ENCODE results near the gene ROR2.

Gene ROR2

DNA sequence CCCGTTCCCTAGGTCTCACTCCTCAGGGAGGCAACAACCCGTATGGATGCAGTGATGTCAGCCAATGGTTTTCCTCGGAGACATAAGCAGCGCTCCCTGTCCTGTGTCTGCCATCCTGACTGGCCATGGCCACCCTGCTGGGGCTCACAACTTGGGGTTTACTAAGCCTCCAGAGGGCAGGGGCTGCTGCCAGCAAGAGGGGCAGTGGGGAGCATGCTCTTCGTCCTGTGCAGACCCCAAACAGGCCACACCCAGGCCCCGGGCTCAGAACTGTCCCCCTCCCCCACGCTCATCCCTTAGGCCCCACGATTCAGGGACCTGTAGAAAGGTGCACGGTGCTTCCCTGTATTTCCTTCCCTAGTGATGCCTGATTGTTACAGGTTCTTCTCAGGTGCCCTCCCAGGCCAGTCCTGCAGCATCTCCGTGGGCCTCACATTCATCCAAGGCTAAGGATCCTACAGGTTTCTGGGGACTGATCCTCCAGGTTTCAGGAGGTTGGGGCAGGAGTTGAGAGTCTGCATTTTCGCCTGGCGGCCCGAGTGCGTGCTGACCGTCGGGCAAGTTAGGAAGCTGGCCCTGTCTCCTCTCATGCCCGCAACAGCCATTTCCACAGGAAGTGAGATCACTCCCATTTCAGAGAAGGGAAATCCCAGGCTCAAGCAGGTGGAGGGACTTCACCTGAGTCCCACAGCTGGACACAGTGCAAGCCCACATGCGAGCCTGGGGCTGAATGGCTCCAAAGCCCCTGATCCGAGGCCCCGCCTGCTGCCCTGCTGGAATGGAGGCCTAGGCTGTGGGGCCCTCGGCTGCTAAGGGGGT, 217.6 kb downstream of the ROR2 start:
- DNase-seq: no peak

DNA sequence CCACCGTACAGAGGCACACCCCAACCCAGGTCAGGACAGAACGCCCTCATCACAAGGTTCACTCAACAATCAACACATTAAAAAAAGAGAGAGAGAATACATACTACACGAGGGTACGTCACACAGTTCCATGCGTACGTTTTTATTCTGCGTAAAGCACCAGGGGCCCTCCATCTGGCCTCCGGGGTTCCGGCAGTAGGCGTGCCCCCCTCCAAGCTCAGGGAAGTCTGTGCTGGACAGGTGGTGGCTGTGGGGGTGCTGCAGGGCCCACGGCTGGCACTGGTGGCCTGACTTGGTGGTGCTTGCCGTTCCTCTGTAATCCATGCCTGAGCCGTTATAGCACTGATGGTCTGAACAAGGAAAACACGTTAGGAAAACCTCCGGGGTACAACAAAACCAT, 219.2 kb downstream of the ROR2 start:
- no peak for DNase-seq

GRCh38 chr9:91729558-91729842, 220.5 kb downstream of the ROR2 start:
- no peak for DNase-seq

DNA sequence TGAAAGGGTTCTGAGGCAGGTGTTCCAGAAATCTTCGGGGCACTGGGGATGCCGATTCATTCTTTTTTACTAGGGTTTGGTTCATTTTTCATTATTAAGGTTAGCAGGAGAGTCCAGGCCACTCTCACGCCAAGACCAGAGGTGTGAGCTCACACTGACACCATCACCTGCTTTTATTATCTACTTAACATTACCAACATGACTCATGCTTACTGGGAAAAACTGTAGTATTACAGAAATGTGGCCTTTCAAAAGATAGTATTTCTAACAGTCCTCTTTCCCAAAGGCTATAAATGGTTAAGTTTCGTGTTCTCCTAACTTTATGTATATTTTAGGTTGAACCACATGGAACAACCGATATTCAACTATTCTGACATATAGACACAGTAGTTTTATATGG, 222.1 kb downstream of the ROR2 start:
- DNase-seq: no peak

- DNase-seq: peak in 1 of 2 donors; percentile 18
These were observed 222.6 kb downstream of the ROR2 start for GRCh38 chr9:91727316-91727861.

- no peak for DNase-seq
These were observed 223.5 kb downstream of the ROR2 start for GRCh38 chr9:91726406-91727100.

GRCh38 chr9:91725651-91726050, 224.4 kb downstream of the ROR2 start:
- DNase-seq: no peak

DNA sequence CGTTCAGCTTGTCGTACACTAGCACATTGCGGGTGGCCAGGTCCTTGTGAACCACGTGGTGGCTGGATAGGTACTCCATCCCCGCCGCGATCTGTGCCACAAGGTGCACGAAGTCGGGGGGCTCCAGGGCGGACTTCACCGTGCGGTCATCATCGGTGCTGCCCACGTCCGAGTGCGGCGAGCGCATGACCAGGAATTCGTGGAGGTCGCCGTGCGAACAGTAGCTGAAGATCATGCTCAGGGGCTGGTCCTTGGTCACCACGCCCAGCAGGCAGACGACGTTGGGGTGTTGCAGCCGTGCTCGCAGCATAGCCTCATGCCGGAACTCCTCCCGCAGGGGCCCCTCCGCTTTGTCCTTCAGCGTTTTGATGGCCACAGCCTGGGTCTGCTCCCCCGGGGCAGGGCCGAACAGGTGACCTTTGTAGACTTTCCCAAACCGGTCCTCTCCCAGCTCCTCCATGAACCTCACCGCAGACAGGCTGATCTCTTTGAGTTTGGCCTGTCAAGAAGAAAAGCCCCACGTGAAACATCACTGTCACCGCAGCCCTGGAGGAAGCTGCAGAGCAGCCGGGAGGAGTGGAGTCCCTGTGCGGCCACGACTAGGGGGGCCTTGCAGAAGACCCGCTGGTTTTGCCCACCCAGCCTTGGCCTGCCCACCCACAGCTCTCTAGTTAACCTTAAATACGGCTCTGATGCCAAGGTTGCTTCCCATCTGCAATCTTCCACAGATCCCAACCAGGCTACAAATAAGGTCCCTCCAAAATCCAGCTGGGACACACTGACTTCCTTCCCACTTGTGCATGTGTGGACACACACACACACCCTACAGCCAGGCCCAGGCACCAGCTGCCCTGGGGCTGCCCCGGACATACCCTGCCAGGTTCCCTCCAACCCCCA, 225.2 kb downstream of the ROR2 start:
- no peak for DNase-seq

- DNase-seq: no peak
These were observed 226.0 kb downstream of the ROR2 start for GRCh38 chr9:91724068-91724440.

GRCh38 chr9:91723420-91724067, 226.5 kb downstream of the ROR2 start:
- DNase-seq: no peak

DNA sequence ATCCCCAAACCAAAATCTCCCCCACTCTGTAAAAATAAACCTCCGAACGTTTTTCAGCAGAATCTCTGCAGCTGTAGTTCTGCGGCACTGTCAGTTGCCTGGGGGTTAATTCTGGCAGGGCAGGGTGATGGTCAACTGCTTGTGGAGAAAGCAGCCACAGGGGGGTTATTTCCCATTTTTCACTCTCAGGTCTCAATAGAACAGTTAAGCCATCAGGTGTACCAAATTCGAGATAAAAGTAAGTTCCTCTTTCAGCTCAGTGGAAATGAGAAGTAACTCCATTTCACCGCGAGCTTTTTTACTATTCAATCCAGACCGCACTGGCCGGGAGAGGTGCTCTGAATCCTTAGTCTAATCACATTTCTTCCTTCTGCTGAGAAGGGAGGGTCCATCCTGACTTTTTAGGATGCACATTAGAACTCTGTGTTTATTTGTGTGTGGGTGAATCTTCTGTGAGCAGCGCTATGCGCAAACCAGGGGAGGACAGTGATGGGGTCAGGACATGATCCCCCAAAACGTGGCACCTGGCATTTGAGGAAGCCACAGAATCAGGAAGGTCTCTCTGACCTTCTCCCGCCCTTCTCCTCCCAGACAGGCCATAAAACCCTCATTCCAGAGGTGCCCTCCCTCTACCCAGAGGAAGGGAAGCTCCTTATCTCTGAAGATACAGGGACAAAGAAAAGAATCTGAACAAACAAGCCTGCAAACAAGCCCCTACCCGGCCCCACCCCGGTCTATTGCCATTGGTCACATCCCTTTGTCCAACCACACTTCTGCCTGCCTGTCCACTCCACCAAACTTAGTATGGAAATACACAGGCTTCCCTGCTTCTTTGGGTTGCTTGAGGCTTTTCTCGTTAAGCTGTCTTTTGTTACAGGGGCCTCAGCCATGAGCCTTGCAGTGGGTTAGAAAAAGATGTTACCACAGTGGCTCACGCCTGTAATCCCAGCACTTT, 229.0 kb downstream of the ROR2 start:
- no peak for DNase-seq

- no peak for DNase-seq
These were observed 229.7 kb downstream of the ROR2 start for GRCh38 chr9:91720313-91720712.

- no peak for DNase-seq
These were observed 232.0 kb downstream of the ROR2 start for GRCh38 chr9:91718071-91718470.

DNA sequence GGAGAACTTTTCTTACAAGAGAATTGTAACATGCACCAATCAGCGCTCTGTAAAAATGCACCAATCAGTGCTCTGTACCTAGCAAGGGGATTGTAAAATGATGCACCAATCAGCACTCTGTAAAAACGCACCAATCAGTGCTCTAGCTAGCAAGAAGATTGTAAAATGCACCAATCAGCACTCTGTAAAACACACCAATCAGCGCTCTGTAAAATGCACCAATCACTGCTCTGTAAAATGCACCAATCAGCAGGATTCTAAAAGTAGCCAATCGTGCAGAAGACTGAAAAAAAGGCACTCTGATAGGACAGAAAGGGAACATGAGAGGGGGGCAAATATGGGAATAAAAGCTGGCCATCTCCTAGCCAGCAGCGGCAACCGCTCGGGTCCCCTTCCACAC, 233.2 kb downstream of the ROR2 start:
- no peak for DNase-seq

DNA sequence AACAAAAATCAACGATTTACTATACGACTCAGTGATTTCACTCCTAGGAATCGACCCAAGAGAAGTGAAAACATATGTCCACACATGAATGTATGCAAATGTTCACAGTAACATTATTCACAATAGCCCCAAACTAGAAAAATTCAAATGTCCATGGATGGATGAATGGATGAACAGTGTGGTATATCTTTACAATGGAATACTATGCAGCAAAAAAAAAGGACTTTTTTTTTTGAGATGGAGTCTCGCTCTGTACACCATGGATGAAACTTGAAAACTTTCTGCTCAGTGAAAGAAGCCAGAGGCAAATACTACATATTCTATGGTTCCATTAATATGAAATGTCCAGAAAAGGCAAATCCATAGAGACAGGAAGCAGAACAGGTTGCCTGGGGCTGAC, 233.8 kb downstream of the ROR2 start:
- no peak for DNase-seq

GRCh38 chr9:91714874-91715615, 235.0 kb downstream of the ROR2 start:
- DNase-seq: no peak

DNA sequence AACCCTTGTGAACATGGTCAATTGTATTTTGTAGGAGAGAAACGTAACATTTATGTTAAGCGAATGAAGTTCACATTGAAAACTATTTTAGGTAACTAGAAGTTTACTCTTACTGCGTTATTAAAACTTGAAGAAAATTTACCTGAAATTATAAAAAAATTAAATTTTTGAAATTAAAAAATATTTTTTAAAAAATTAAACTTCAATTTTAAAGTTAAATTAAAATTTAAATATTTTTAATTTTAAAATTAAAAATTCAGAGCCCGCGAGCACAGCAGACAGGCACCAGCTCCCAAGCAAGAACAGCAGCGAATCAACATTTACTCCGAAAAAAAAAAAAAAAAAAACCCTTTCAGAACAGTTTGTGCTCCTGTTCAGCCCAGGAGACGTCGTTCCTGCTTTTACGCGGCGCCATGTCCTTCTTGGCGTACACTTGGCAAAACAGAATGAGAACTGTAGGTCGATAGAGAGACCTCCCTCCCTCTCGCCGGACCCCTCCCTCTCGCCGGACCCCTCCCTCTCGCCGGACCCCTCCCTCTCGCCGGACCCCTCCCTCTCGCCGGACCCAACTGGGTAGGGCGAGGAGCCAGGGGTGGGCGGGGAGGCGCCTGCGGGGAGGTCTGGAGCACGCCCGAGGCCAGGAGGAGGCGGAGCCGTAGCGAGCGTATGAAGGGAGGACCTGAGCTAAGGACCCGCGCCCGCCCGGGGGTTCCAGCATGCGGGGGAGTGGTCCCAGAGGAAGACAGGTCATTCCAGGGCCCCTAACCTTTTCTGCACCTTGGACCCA, 235.8 kb downstream of the ROR2 start:
- peak in 1 of 2 donors; percentile 5 for DNase-seq

- DNase-seq: no peak
These were observed 237.2 kb downstream of the ROR2 start for GRCh38 chr9:91712811-91713210.

DNA sequence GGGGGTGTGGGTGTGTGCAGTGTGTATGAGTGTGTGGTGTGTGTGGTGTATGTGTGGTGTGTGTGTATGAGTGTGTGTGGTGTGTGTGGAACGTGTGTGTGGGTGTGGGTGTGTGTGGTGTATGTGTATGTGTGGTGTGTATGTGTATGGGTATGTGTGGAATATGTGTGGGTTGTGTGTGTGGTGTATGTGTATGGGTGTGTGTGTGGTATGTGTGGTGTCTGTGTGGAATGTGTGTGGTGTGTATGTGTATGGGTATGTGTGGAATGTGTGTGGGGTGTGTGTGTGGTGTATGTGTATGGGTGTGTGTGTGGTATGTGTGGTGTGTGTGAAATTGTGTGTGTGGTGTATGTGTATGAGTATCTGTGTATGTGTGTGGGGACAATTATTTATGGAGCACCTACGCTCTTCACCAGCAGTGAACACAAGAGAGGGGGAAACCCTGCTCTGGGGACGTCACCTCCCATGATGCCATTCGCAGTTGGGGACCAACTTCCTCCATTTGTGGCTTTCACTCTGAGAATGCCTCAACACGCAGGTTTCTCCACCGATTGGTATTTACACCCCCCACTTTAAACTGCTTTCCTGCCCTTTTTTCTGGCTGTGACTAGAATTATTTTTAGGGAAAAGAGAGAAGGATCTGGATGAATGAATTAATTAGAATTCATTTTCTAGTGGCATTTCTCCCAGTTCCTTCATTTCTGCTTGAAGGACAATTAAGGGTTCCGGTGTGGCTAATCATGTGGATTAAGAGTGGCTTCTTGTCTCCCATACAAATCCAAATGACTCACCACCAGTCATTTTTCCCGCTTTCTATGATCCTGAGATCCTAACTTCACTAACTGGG, 238.1 kb downstream of the ROR2 start:
- peak in 1 of 2 donors; percentile 44 for DNase-seq
